ENCODE results near the gene CTNND2.

Gene CTNND2

DNA sequence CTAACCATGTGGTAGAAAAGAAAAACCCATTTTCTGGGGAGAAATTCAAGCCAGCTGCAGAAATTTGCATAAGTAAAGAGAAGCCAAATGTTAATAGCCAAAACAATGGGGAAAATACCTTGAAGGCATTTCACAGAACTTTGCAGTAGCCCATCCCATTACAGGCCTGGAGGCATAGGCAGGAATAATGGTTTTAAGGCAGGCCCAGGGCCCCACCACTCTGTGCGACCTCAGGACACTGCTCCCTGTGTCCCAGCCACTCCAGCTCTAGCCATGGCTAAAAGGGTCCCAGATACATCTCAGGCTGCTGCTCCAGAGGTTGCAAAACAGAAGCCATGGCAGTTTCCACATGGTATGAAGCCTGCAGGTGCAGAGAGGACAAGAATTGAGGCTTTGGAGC, 253.3 kb downstream of the CTNND2 start:
- Histone ChIP-seq H4K20me1 (ENCODE audit: insufficient read depth, low read length) (no peaks in the 10 kb centered on the region), H3K27me3 (replicated peaks; ENCODE audit: insufficient read depth, low read length) (no peaks in the 10 kb centered on the region), H3K4me1 (ENCODE audit: low read length) (peaks cover 5% of the 10 kb centered on the region), H3K36me3 (replicated peaks; ENCODE audit: insufficient read depth, low read length) (no peaks in the 10 kb centered on the region), H3K9me2 (replicated peaks; ENCODE audit: insufficient read depth, low read length) (no peaks in the 10 kb centered on the region), H3K4me3 (ENCODE audit: low read length) (no peak overlapping the region), H2AFZ (ENCODE audit: low read length) (no peak overlapping the region), H3K27ac (ENCODE audit: low read length) (no peak overlapping the region), H3K4me2 (ENCODE audit: low read depth, low read length) (no peak overlapping the region), H3K9ac (ENCODE audit: low read length) (no peak overlapping the region), H3K79me2 (ENCODE audit: low read length) (no peaks in the 10 kb centered on the region), H3K9me3 (replicated peaks; ENCODE audit: insufficient read depth, low read length) (no peaks in the 10 kb centered on the region), H3F3A (ENCODE audit: insufficient read depth, low read length) (peaks cover 7% of the 10 kb centered on the region)
- DNase-seq = no peak
- TF ChIP-seq CTCF (IDR thresholded peaks at IDR 0.05; ENCODE audit: low read length) = no peak
- TF ChIP-seq EZH2phosphoT487 (IDR thresholded peaks at IDR 0.05; ENCODE audit: low read length) = no peak
- no peak for TF ChIP-seq EZH2 (optimal IDR thresholded peaks at IDR 0.05; ENCODE audit: low read depth, low read length)

- Histone ChIP-seq H3K4me1 (ENCODE audit: low read length) (no peaks in the 10 kb centered on the region), H3K9me3 (replicated peaks; ENCODE audit: insufficient read depth, low read length) (no peaks in the 10 kb centered on the region), H3K4me2 (ENCODE audit: low read depth, low read length) (no peak overlapping the region), H3K36me3 (replicated peaks; ENCODE audit: insufficient read depth, low read length) (no peaks in the 10 kb centered on the region), H3F3A (ENCODE audit: insufficient read depth, low read length) (peaks cover 7% of the 10 kb centered on the region), H3K4me3 (ENCODE audit: low read length) (no peak overlapping the region), H3K9me2 (replicated peaks; ENCODE audit: insufficient read depth, low read length) (no peaks in the 10 kb centered on the region), H3K27me3 (replicated peaks; ENCODE audit: insufficient read depth, low read length) (no peaks in the 10 kb centered on the region), H3K27ac (ENCODE audit: low read length) (no peak overlapping the region), H4K20me1 (ENCODE audit: insufficient read depth, low read length) (no peaks in the 10 kb centered on the region), H3K9ac (ENCODE audit: low read length) (no peak overlapping the region), H2AFZ (ENCODE audit: low read length) (no peak overlapping the region), H3K79me2 (ENCODE audit: low read length) (no peaks in the 10 kb centered on the region)
- TF ChIP-seq EZH2phosphoT487 (IDR thresholded peaks at IDR 0.05; ENCODE audit: low read length) (no peak), CTCF (IDR thresholded peaks at IDR 0.05; ENCODE audit: low read length) (no peak), EZH2 (optimal IDR thresholded peaks at IDR 0.05; ENCODE audit: low read depth, low read length) (no peak)
- no peak for DNase-seq
These were observed 258.1 kb downstream of the CTNND2 start for GRCh38 chr5:11646141-11646540.

DNA sequence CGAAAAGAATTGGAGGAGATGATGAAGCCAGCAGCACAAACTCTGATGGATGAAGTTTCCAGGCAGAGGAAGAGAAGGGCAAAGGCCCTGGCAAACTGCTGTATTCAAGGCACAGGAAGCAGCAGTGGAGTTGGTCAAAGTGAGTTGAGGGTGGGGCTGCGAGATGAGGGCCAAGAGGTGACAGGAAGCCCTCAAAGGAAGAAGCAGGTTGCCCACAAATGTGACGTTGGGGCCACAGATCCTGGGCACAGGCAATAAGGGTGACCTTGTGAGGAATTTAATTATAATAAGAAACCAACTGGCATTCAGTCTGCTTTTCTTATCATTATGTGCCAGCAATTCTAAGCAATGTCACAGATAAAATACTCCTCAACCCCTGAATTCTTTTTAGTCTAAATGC, 261.8 kb downstream of the CTNND2 start:
- no peak overlapping the region for H3K27ac ChIP-seq (ENCODE audit: low read length)
- no peak for DNase-seq
- H3K36me3 ChIP-seq (replicated peaks; ENCODE audit: insufficient read depth, low read length) = no peaks in the 10 kb centered on the region
- H3F3A ChIP-seq (ENCODE audit: insufficient read depth, low read length) = no peaks in the 10 kb centered on the region
- no peaks in the 10 kb centered on the region for H3K9me3 ChIP-seq (replicated peaks; ENCODE audit: insufficient read depth, low read length)
- no peak overlapping the region for H3K4me3 ChIP-seq (ENCODE audit: low read length)
- H3K9me2 ChIP-seq (replicated peaks; ENCODE audit: insufficient read depth, low read length) = no peaks in the 10 kb centered on the region
- no peak overlapping the region for H2AFZ ChIP-seq (ENCODE audit: low read length)
- TF ChIP-seq EZH2phosphoT487 (IDR thresholded peaks at IDR 0.05; ENCODE audit: low read length) (no peak), EZH2 (optimal IDR thresholded peaks at IDR 0.05; ENCODE audit: low read depth, low read length) (no peak), CTCF (IDR thresholded peaks at IDR 0.05; ENCODE audit: low read length) (no peak)
- H3K9ac ChIP-seq (ENCODE audit: low read length) = no peak overlapping the region
- no peaks in the 10 kb centered on the region for H3K79me2 ChIP-seq (ENCODE audit: low read length)
- H3K4me2 ChIP-seq (ENCODE audit: low read depth, low read length) = no peak overlapping the region
- H4K20me1 ChIP-seq (ENCODE audit: insufficient read depth, low read length) = no peaks in the 10 kb centered on the region
- H3K27me3 ChIP-seq (replicated peaks; ENCODE audit: insufficient read depth, low read length) = no peaks in the 10 kb centered on the region
- no peaks in the 10 kb centered on the region for H3K4me1 ChIP-seq (ENCODE audit: low read length)
